IMR-90 (cell line): ENCODE data around the gene NTRK2.

ENCODE experiments used
- BHLHE40 ChIP-seq: fragments of 150-350 bp; IDR thresholded peaks from 2 replicates; pipeline ENCODE4 v1.6.1; 2016; ENCODE audit warnings: mild to moderate bottlenecking, low read depth, low read length
- CEBPB ChIP-seq: IDR thresholded peaks from 2 replicates; pipeline ENCODE4 v1.6.1; 2012; ENCODE audit warnings: low read depth, low read length, improper control_type of control experiment
- CHD1 ChIP-seq: IDR thresholded peaks from 2 replicates; pipeline ENCODE4 v1.6.1; 2012; ENCODE audit warnings: low read depth, low read length, improper control_type of control experiment
- FOS ChIP-seq: fragments of 150-350 bp; IDR thresholded peaks from 2 replicates; pipeline ENCODE4 v1.6.1; 2016; ENCODE audit warnings: low read depth, low read length
- MAZ ChIP-seq: IDR thresholded peaks from 2 replicates; pipeline ENCODE4 v1.6.1; 2012; ENCODE audit warnings: low read depth, mild to moderate bottlenecking, low read length, improper control_type of control experiment, moderate library complexity, borderline replicate concordance
- MXI1 ChIP-seq: IDR thresholded peaks from 2 replicates; pipeline ENCODE4 v1.6.1; 2012; ENCODE audit warnings: low read depth, mild to moderate bottlenecking, low read length, moderate library complexity, borderline replicate concordance
- POLR2A ChIP-seq: IDR thresholded peaks from 2 replicates; pipeline ENCODE4 v1.6.1; 2012; ENCODE audit warnings: mild to moderate bottlenecking, low read depth, low read length
- RAD21 ChIP-seq: IDR thresholded peaks from 2 replicates; pipeline ENCODE4 v1.6.1; 2012; ENCODE audit warnings: low read length, improper control_type of control experiment
- RCOR1 ChIP-seq: IDR thresholded peaks from 2 replicates; pipeline ENCODE4 v1.6.1; 2012; ENCODE audit warnings: mild to moderate bottlenecking, low read length, improper control_type of control experiment; ENCODE audit not compliant: insufficient replicate concordance
- RFX5 ChIP-seq: IDR thresholded peaks from 2 replicates; pipeline ENCODE4 v1.8.0; 2012; ENCODE audit warnings: low read depth, mild to moderate bottlenecking, low read length, moderate library complexity
- SMC3 ChIP-seq: fragments of 150-350 bp; IDR thresholded peaks from 2 replicates; pipeline ENCODE4 v1.6.1; 2016; ENCODE audit warnings: low read depth, mild to moderate bottlenecking, antibody characterized with exemption, low read length, moderate library complexity
- TF ChIP-seq, protein P1 (sequence below): conservative IDR thresholded peaks from 2 replicates; pipeline ENCODE4 v1.5.1; 2012; ENCODE audit warnings: mild to moderate bottlenecking, low read depth, low read length, improper control_type of control experiment
- TF ChIP-seq, protein P2 (sequence below): fragments of 150-350 bp; IDR thresholded peaks from 2 replicates; pipeline ENCODE4 v1.6.1; 2017; ENCODE audit warnings: mild to moderate bottlenecking, antibody characterized with exemption, low read length, low read depth
- TF ChIP-seq, protein P3 (sequence below): fragments of 150-350 bp; IDR thresholded peaks from 2 replicates; pipeline ENCODE4 v1.6.1; 2016; ENCODE audit warnings: low read depth, mild to moderate bottlenecking, low read length, moderate library complexity, borderline replicate concordance

DNA sequence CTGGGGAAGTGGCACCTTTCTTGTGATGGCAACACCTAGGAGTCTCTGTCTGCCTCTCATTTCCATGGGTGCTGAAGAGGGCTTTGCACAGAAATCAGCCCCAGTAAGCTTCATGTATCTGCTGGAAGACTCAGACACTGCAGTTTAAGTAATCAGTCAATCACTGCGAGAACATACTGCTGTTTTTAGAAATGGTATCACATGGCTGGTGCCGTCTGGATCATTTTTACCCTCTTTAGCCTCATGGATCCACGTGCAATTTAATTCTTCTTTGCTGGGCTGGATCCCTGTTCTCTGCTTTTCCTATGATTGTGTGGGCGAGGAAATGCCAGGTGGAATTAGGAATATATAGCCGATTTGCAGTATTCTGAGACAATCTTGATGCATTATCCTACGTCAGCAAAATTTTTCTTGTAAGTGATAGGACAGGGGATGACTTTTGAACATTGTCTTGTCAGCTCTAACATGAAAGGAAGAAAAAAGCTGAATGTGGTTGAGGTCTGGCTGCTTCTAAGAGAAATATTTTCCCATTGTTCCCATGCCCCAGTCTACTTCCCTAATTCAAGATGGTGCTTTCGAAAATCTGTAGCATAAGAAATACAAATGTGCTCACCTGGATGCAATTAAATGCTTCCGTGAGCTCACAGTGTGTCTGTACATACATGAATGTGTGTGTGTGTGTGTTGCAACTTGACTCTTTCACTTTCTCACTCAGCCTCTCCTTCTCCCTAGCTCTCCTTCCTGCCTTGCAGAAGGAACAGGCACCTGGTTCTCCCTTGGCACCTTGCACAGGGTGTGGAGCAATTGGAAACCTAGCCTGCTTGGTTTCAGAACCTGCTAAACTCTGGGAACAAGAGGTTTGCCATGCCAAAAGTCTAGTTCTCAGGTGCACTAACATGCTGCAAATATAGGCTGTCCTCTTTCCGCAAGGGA, 281.6 kb downstream of the NTRK2 start:
- TF ChIP-seq BHLHE40 (no peak), SMC3 (no peak), POLR2A (no peak), RAD21 (no peak), CEBPB (no peak), RCOR1 (no peak), RFX5 (no peak), MXI1 (no peak), FOS (no peak), MAZ (no peak), CHD1 (no peak)
- TF ChIP-seq, protein P1, sequence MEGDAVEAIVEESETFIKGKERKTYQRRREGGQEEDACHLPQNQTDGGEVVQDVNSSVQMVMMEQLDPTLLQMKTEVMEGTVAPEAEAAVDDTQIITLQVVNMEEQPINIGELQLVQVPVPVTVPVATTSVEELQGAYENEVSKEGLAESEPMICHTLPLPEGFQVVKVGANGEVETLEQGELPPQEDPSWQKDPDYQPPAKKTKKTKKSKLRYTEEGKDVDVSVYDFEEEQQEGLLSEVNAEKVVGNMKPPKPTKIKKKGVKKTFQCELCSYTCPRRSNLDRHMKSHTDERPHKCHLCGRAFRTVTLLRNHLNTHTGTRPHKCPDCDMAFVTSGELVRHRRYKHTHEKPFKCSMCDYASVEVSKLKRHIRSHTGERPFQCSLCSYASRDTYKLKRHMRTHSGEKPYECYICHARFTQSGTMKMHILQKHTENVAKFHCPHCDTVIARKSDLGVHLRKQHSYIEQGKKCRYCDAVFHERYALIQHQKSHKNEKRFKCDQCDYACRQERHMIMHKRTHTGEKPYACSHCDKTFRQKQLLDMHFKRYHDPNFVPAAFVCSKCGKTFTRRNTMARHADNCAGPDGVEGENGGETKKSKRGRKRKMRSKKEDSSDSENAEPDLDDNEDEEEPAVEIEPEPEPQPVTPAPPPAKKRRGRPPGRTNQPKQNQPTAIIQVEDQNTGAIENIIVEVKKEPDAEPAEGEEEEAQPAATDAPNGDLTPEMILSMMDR, result no peak
- TF ChIP-seq, protein P2, sequence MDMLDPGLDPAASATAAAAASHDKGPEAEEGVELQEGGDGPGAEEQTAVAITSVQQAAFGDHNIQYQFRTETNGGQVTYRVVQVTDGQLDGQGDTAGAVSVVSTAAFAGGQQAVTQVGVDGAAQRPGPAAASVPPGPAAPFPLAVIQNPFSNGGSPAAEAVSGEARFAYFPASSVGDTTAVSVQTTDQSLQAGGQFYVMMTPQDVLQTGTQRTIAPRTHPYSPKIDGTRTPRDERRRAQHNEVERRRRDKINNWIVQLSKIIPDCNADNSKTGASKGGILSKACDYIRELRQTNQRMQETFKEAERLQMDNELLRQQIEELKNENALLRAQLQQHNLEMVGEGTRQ, result no peak
- TF ChIP-seq, protein P3, sequence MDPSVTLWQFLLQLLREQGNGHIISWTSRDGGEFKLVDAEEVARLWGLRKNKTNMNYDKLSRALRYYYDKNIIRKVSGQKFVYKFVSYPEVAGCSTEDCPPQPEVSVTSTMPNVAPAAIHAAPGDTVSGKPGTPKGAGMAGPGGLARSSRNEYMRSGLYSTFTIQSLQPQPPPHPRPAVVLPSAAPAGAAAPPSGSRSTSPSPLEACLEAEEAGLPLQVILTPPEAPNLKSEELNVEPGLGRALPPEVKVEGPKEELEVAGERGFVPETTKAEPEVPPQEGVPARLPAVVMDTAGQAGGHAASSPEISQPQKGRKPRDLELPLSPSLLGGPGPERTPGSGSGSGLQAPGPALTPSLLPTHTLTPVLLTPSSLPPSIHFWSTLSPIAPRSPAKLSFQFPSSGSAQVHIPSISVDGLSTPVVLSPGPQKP, result no peak
